K562 treated with DMSO at 1 percent for 12 hours (cell line): Measurements from ENCODE around the gene CDIP1. TPM values are rescaled to one million over a fixed set of nuclear protein-coding genes. Genes with fewer than 3 reads are reported as not detected.

Source experiments
- total RNA-seq: library from RNA; unstranded; fragments of 300-600 nt; gene quantifications from 2 replicates; pipeline ENCODE4 v1.2.3, GENCODE V29; 2022; ENCODE audit not compliant: insufficient read depth

Gene CDIP1
- 0.59 TPM in 1 of 2 replicates, not detected in the other for total RNA-seq

GRCh38 chr16:4538350-4539235 lies at the start of gene CDIP1:
CDIP1 (minus strand) TSS chr16:4538773; CDS start chr16:4514130, 24,643 bp downstream.

DNA sequence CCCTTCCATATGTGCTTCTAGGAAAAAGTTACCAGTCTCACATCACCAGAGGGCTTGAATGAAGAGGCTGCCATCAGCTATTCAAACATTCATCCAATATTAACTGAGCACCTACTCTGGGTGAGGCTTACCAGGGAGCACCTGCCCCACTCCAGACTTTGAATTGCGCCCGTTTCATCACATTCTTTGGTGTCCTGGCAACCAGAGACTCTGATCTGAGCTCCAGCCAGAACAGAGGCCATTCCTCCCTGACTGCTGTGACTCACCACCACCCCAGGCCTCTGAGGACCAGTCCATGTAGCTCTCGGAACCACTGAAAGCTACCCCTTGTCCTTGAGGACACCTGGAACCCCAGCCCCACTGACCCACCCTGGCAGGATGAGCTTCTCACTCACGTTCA lies 17.5 kb upstream of the CDIP1 start, which contains the start of gene C16orf96:
Gene C16orf96 (plus strand): TSS at position 229 of the 400 bp plus-strand sequence. CDS start 150 bp downstream, at position 379.

DNA sequence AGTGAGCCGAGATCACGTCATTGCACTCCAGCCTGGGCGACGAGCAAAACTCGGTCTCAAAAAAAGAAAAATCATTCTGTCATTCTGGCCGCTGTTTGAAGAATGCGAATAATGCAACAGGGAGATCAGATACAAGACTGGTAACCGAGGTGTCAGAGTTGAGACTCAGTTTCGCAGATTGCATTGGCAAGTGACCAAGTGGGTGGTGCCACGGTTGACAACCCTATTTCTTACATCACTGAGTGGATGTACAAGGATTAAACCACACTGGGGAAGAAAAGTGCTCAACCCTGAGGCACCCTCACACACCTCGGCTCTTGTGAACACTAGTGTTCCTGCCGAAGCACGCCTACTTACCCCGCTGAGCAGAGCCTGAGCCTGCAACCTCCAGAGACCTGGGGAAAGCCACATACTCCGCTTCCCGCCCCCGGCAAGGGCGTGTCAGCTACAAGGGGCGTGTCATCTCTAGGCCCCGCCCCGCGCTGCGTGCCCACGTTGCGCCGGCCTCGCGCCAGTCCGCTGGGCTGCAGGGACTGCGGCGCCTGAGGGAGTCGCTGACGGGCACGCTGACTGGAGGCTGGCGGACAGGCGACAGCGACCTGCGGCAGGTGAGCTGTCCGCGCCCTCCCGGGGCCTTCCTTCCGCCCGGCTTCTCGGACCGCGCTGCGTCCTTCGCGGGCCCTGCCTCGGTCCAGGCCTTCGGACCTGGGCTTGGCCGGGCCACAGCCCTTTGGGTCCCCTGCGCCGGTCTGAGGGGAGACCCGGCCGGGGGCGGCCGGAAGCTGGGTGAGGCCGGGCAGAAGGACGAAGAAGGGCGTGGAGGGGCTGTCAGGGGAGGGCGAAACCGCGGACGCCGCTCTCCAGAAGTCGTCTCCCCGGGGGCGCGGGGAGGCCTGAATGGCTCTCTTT lies 62.4 kb downstream of the CDIP1 start, which contains the start of gene HMOX2:
Gene HMOX2 (plus strand): TSS at position 519 of the 909 bp plus-strand sequence. CDS start 29,127 bp downstream, outside the sequence.

GRCh38 chr16:4474192-4474961 lies 64.2 kb downstream of the CDIP1 start, which contains the start of gene NMRAL1:
NMRAL1 (minus strand) TSS chr16:4474625; CDS start chr16:4474132, 493 bp downstream.

Other genes starting within 250 kb of the CDIP1 start
- gene GLIS2, start 222.7 kb downstream of the CDIP1 start, total RNA-seq: 13.7 and 23.8 TPM in 2 replicates
- 58.1 and 191 TPM in 2 replicates for gene PAM16, start 187.5 kb downstream of the CDIP1 start, total RNA-seq
- gene VASN, start 166.9 kb downstream of the CDIP1 start, total RNA-seq: 29.7 and 34.4 TPM in 2 replicates
- 59.9 and 88.5 TPM in 2 replicates for gene CORO7, start 122.2 kb downstream of the CDIP1 start, total RNA-seq
- 34.9 and 65.7 TPM in 2 replicates for gene DNAJA3, start 112.9 kb downstream of the CDIP1 start, total RNA-seq
- gene NMRAL1, start 64.1 kb downstream of the CDIP1 start, total RNA-seq: 84.9 and 113 TPM in 2 replicates
- gene HMOX2, start 62.4 kb downstream of the CDIP1 start, total RNA-seq: 54.6 and 61.1 TPM in 2 replicates
- not detected in 2 replicates for gene C16orf96, start 17.6 kb upstream of the CDIP1 start, total RNA-seq
- gene UBALD1, start 76.1 kb upstream of the CDIP1 start, total RNA-seq: 43.1 and 44.9 TPM in 2 replicates
- gene MGRN1, start 86.1 kb upstream of the CDIP1 start, total RNA-seq: 18.1 and 41.4 TPM in 2 replicates
- 29.4 and 37.7 TPM in 2 replicates for gene NUDT16L1, start 154.8 kb upstream of the CDIP1 start, total RNA-seq
- gene ANKS3, start 195.5 kb upstream of the CDIP1 start, total RNA-seq: 10.3 and 17.3 TPM in 2 replicates
- gene DNAAF8, start 195.8 kb upstream of the CDIP1 start, total RNA-seq: not detected in 2 replicates
- 6.3 and 8.0 TPM in 2 replicates for gene ZNF500, start 228.4 kb upstream of the CDIP1 start, total RNA-seq
- not detected in 2 replicates for gene SEPTIN12, start 249.6 kb upstream of the CDIP1 start, total RNA-seq